B cell (primary cell): Measurements from ENCODE around the gene NES. TPM values are rescaled to one million over a fixed set of nuclear protein-coding genes. Genes with fewer than 3 reads are reported as not detected.
A peak's percentile ranks its signal among the peaks of the same experiment; 100 is the strongest.

Source experiments
- ATAC-seq: fragments of 200-7000 bp; cut with Tn5 transposase; one replicate; pipeline ENCODE4 v1.10.0; 2021; ENCODE audit warnings: low read depth, mild to moderate bottlenecking, moderate number of reproducible peaks, moderate library complexity
- CTCF ChIA-PET: fragments of 350-600 bp; sonication (Branson Sonifier 250); formaldehyde crosslinking; loops from one replicate; lab custom pipeline; 2021; ENCODE audit warnings: antibody characterized with exemption, inconsistent platforms; lab: Charles Lee
- POLR2A ChIA-PET: fragments of 350-600 bp; sonication (Branson Sonifier 250); formaldehyde crosslinking; loops from one replicate; lab custom pipeline; 2021; ENCODE audit warnings: antibody characterized with exemption; lab: Charles Lee
- DNase-seq: peaks from one replicate; pipeline ENCODE4 v3.0.0; 2013
- H2AFZ ChIP-seq: 2 replicates; pipeline ENCODE4 v1.6.1; 2012; ENCODE audit warnings: mild to moderate bottlenecking, low read depth, low read length; ENCODE audit not compliant: insufficient read depth, poor library complexity, severe bottlenecking
- H3K27ac ChIP-seq, 2 donors: 1 replicate in 1 of 2; 2 replicates in 1 of 2; pipeline ENCODE4 v1.5.1; 2012 to 2013; ENCODE audit warnings: low read length in 2 of 2, mild to moderate bottlenecking in 2 of 2, moderate library complexity in 1 of 2
- H3K27me3 ChIP-seq, 4 experiments: fragments of 200-600 bp in 1 of 4; sonication (generic) in 1 of 4; replicated peaks in 1 of 4; 1 replicate in 2 of 4; 2 replicates in 2 of 4; pipeline versions ENCODE4 v1.6.1 to v1.7.0; 2013 to 2016; ENCODE audit warnings: low read length in 3 of 4, mild to moderate bottlenecking in 2 of 4, mixed read lengths in 1 of 4, moderate library complexity in 1 of 4; ENCODE audit not compliant: insufficient read depth in 4 of 4, control insufficient read depth in 3 of 4; ENCODE audit errors: control extremely low read depth in 1 of 4
- H3K36me3 ChIP-seq, 2 experiments: replicated peaks in 1 of 2; 1 replicate in 1 of 2; 2 replicates in 1 of 2; pipeline versions ENCODE4 v1.6.1 to v1.7.1; 2013; ENCODE audit warnings: low read length in 1 of 2; ENCODE audit not compliant: insufficient read depth in 2 of 2, control insufficient read depth in 1 of 2; ENCODE audit errors: control extremely low read depth in 1 of 2, extremely low read depth in 1 of 2
- H3K4me1 ChIP-seq, 2 donors: fragments of 200-600 bp in 1 of 2; sonication (generic) in 1 of 2; 1 replicate in 1 of 2; 2 replicates in 1 of 2; pipeline versions ENCODE4 v1.5.1 to v1.6.1; 2013 to 2017; ENCODE audit warnings: low read length in 2 of 2; ENCODE audit not compliant: control insufficient read depth in 2 of 2, insufficient read depth in 2 of 2
- H3K4me2 ChIP-seq: replicated peaks from 2 replicates; pipeline ENCODE3; 2012; ENCODE audit warnings: mild to moderate bottlenecking, low read depth, low read length; ENCODE audit not compliant: poor library complexity, severe bottlenecking
- H3K4me3 ChIP-seq, 5 experiments: fragments of 200-600 bp in 1 of 5; sonication (generic) in 1 of 5; 1 replicate in 3 of 5; 2 replicates in 2 of 5; pipeline versions ENCODE4 v1.5.1 to v1.7.0; 2011 to 2016; ENCODE audit warnings: low read length in 4 of 5, mild to moderate bottlenecking in 4 of 5, low read depth in 2 of 5, control low read depth in 1 of 5, moderate library complexity in 1 of 5; ENCODE audit not compliant: insufficient read depth in 1 of 5; ENCODE audit errors: control extremely low read depth in 1 of 5, extremely low read depth in 1 of 5
- H3K79me2 ChIP-seq: fragments of 200-600 bp; sonication (generic); one replicate; pipeline ENCODE4 v1.6.0; 2016; ENCODE audit warnings: low read length; ENCODE audit not compliant: control insufficient read depth, insufficient read depth
- H3K9ac ChIP-seq: fragments of 200-600 bp; sonication (generic); 2 replicates; pipeline ENCODE4 v1.6.1; 2017; ENCODE audit warnings: mild to moderate bottlenecking, low read length, moderate library complexity
- H3K9me3 ChIP-seq, 3 donors: one replicate each; pipeline versions ENCODE4 v1.6.1 to v1.7.1; 2013; ENCODE audit warnings: low read length in 2 of 3; ENCODE audit not compliant: control insufficient read depth in 2 of 3, insufficient read depth in 1 of 3; ENCODE audit errors: control extremely low read depth in 1 of 3
- H4K20me1 ChIP-seq: 2 replicates; pipeline ENCODE4 v1.6.0; 2012; ENCODE audit warnings: mild to moderate bottlenecking, low read length; ENCODE audit not compliant: insufficient read depth, control insufficient read depth, poor library complexity, severe bottlenecking
- H3K27ac Mint-ChIP-seq: one replicate; pipeline ENCODE4 v1.8.0; 2021; ENCODE audit warnings: mixed read lengths
- H3K27me3 Mint-ChIP-seq: one replicate; pipeline ENCODE4 v1.8.0; 2021; ENCODE audit warnings: mixed read lengths
- H3K4me1 Mint-ChIP-seq: one replicate; pipeline ENCODE4 v1.8.0; 2021; ENCODE audit warnings: mixed read lengths
- H3K4me3 Mint-ChIP-seq: one replicate; pipeline ENCODE4 v1.8.0; 2021; ENCODE audit warnings: mixed read lengths
- H3K9me3 Mint-ChIP-seq: one replicate; pipeline ENCODE4 v1.8.0; 2022; ENCODE audit warnings: mixed read lengths; ENCODE audit not compliant: insufficient read depth
- EZH2 ChIP-seq: IDR thresholded peaks from 2 replicates; pipeline ENCODE4 v1.6.1; 2012; ENCODE audit warnings: borderline replicate concordance, low read depth, mild to moderate bottlenecking, moderate library complexity, low read length; ENCODE audit not compliant: insufficient read depth, poor library complexity, severe bottlenecking
- WGBS: methylation state at CpG from one replicate; pipeline ENCODE4 v1.1.5; 2013; ENCODE audit warnings: missing lambda C conversion rate; ENCODE audit not compliant: insufficient coverage; 5-methylcytosine and 5-hydroxymethylcytosine counted together
- intact Hi-C: fragments of 100-400 bp; cut with micrococcal nuclease; formaldehyde crosslinking; loops from one replicate; pipeline ENCODE4 v1.10.0; 2022
- polyA plus RNA-seq: library from polyadenylated mRNA; depleted of rRNA; stranded (reverse); fragments of >200 nt; gene quantifications from 2 replicates; pipeline ENCODE4 v1.2.3, GENCODE V29; 2012
- total RNA-seq, 2 donors: library from RNA; stranded (reverse); fragments of 120-200 nt in 1 of 2; gene quantifications; 1 replicate in 1 of 2; 2 replicates in 1 of 2; pipeline versions ENCODE4 v1.2.3 to v1.2.4, GENCODE V29; 2013 to 2022
- TF ChIP-seq, protein P1 (sequence below): fragments of 200-600 bp; IDR thresholded peaks from one replicate; pipeline ENCODE4 v1.8.0; 2022; ENCODE audit warnings: antibody characterized with exemption, mild to moderate bottlenecking

Gene NES
- total and polyA plus RNA-seq, 2 donors (not counting 1 experiment from before 2014, with no cell fraction given), result 0.05 TPM; not detected in 1

DNA sequence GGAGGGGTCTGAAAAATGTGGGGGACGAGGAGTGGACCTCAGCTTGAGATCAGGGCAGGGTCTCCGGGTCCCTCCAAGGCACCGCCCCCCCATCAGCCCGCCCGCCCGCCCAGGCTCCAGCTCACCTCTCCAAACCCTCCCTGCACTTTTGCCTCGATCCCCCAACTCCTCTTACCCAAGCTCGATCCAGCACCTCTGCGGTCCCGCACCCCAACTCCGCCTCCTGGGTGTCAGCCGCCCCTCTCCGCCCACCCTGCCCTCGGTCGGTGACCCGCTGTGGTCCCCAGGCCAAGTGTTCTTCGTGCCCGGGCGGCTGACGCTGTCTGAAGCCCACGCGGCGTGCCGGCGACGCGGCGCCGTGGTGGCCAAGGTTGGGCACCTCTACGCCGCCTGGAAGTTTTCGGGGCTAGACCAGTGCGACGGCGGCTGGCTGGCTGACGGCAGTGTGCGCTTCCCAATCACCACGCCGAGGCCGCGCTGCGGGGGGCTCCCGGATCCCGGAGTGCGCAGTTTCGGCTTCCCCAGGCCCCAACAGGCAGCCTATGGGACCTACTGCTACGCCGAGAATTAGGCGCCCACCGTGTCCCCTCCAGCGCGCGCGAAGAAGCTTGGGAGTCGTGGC, 52.3 kb downstream of the NES start:
- Histone ChIP-seq H3K9ac (peak overlapping the region; percentile 54), H3K27me3 (peaks cover 2 to 68% (median 30%) of the 10 kb centered on the region in 4 experiments), H3K4me1 (peaks cover 22 to 26% of the 10 kb centered on the region in 2 donors), H3K79me2 (no peaks in the 10 kb centered on the region), H3K27ac (no peak overlapping the region), H3K9me3 (peaks cover 0 to 6% (median 4%) of the 10 kb centered on the region in 3 donors), H3K4me2 (peak overlapping the region; percentile 83), H4K20me1 (no peaks in the 10 kb centered on the region), H3K4me3 (peak overlapping the region in 4 of 5 experiments; percentile 19 to 50 (median 47)), H2AFZ (peak overlapping the region; percentile 71), H3K36me3 (no peaks in the 10 kb centered on the region)
- peak overlapping the region; percentile 77 for H3K4me3 Mint-ChIP-seq
- peaks cover 53% of the 10 kb centered on the region for H3K27me3 Mint-ChIP-seq
- peak; percentile 6 for ATAC-seq
- ChIA-PET POLR2A (no interaction called here), CTCF (interaction anchor here (0.6 to 12.9 kb wide), 28 partner anchors 7 to 861 kb away, joined by 3 to 173 read pairs (median 6); partner anchors contain the start of genes BCAN, CRABP2, NAXE and NES)
- 5% methylated on average over 49 of the region's 55 CpGs for WGBS
- peak; percentile 57 for DNase-seq
- TF ChIP-seq, protein P1, sequence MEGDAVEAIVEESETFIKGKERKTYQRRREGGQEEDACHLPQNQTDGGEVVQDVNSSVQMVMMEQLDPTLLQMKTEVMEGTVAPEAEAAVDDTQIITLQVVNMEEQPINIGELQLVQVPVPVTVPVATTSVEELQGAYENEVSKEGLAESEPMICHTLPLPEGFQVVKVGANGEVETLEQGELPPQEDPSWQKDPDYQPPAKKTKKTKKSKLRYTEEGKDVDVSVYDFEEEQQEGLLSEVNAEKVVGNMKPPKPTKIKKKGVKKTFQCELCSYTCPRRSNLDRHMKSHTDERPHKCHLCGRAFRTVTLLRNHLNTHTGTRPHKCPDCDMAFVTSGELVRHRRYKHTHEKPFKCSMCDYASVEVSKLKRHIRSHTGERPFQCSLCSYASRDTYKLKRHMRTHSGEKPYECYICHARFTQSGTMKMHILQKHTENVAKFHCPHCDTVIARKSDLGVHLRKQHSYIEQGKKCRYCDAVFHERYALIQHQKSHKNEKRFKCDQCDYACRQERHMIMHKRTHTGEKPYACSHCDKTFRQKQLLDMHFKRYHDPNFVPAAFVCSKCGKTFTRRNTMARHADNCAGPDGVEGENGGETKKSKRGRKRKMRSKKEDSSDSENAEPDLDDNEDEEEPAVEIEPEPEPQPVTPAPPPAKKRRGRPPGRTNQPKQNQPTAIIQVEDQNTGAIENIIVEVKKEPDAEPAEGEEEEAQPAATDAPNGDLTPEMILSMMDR, result no peak
- TF ChIP-seq EZH2, result no peak
- intact Hi-C loops, result loop anchor here (1.0 to 2.0 kb wide), 2 partner anchors 32 to 266 kb away; no protein-coding TSS in a partner anchor
- no peaks in the 10 kb centered on the region for H3K9me3 Mint-ChIP-seq
- H3K4me1 Mint-ChIP-seq, result peaks cover 15% of the 10 kb centered on the region
- H3K27ac Mint-ChIP-seq, result no peak overlapping the region
